IMR-90 (cell line): Measurements from ENCODE around the gene TMEM81. TPM values are rescaled to one million over a fixed set of nuclear protein-coding genes. Genes with fewer than 3 reads are reported as not detected.

Experiments used
- ATAC-seq: fragments of 200-7000 bp; cut with Tn5 transposase; 2 replicates; pipeline ENCODE4 v1.9.1; 2020; ENCODE audit warnings: low read depth, mild to moderate bottlenecking, moderate library complexity
- BruUV-seq: library from RNA; stranded (reverse); fragments of 400-500 nt; replicated peaks from 2 replicates; lab custom pipeline; 2021; lab: Mats Ljungman, UMichigan
- CTCF ChIA-PET: fragments of 300-600 bp; formaldehyde crosslinking; extraction: SDS; loops from one replicate; lab custom pipeline; 2021; ENCODE audit warnings: antibody characterized with exemption; lab: Yijun Ruan, JAX
- POLR2A ChIA-PET: fragments of 300-600 bp; sonication (Branson Sonifier 250); formaldehyde crosslinking; loops from one replicate; lab custom pipeline; 2022; ENCODE audit warnings: antibody characterized with exemption; ENCODE audit not compliant: unreplicated experiment; lab: Charles Lee
- DNase-seq: peaks from one replicate; pipeline ENCODE4 v3.0.0; 2013
- H2AFZ ChIP-seq: replicated peaks from 2 replicates; pipeline ENCODE3; 2013; ENCODE audit warnings: low read length, mild to moderate bottlenecking; ENCODE audit not compliant: poor library complexity
- H2AK5ac ChIP-seq: 2 replicates; pipeline ENCODE4 v1.6.1; 2013; ENCODE audit warnings: low read depth, low read length, inconsistent platforms
- H2AK9ac ChIP-seq: replicated peaks from 2 replicates; pipeline ENCODE3; 2013; ENCODE audit warnings: mild to moderate bottlenecking, low read depth, low read length, moderate library complexity; ENCODE audit not compliant: poor library complexity
- H2BK120ac ChIP-seq: 2 replicates; pipeline ENCODE4 v1.6.1; 2013; ENCODE audit warnings: low read depth, low read length, inconsistent platforms
- H2BK15ac ChIP-seq: 3 replicates; pipeline ENCODE4 v1.6.1; 2013; ENCODE audit warnings: low read depth, low read length, inconsistent platforms
- H2BK20ac ChIP-seq: 2 replicates; pipeline ENCODE4 v1.6.1; 2013; ENCODE audit warnings: low read depth, mild to moderate bottlenecking, inconsistent platforms, low read length, moderate library complexity
- H2BK5ac ChIP-seq: 2 replicates; pipeline ENCODE4 v1.6.1; 2013; ENCODE audit warnings: mild to moderate bottlenecking, low read depth, low read length, inconsistent platforms; ENCODE audit not compliant: poor library complexity, severe bottlenecking
- H3K14ac ChIP-seq: replicated peaks from 2 replicates; pipeline ENCODE4 v1.6.1; 2013; ENCODE audit warnings: low read depth, low read length, inconsistent platforms
- H3K18ac ChIP-seq: 2 replicates; pipeline ENCODE4 v1.6.1; 2013; ENCODE audit warnings: low read depth, low read length, control low read depth
- H3K23ac ChIP-seq: 2 replicates; pipeline ENCODE4 v1.6.1; 2013; ENCODE audit warnings: low read depth, low read length, inconsistent platforms
- H3K27ac ChIP-seq: 2 replicates; pipeline ENCODE4 v1.5.1; 2013; ENCODE audit warnings: mild to moderate bottlenecking, control low read depth, low read length; ENCODE audit not compliant: insufficient read depth
- H3K27me3 ChIP-seq: 2 replicates; pipeline ENCODE4 v1.6.1; 2013; ENCODE audit warnings: low read length; ENCODE audit not compliant: control insufficient read depth, insufficient read depth
- H3K36me3 ChIP-seq: 2 replicates; pipeline ENCODE4 v1.6.1; 2013; ENCODE audit warnings: low read length, mixed read lengths; ENCODE audit not compliant: control insufficient read depth, insufficient read depth
- H3K4ac ChIP-seq: 2 replicates; pipeline ENCODE4 v1.6.1; 2013; ENCODE audit warnings: low read depth, low read length, inconsistent platforms
- H3K4me1 ChIP-seq: 2 replicates; pipeline ENCODE4 v1.6.1; 2013; ENCODE audit warnings: low read length, mixed read lengths; ENCODE audit not compliant: control insufficient read depth, insufficient read depth
- H3K4me2 ChIP-seq: 2 replicates; pipeline ENCODE4 v1.6.1; 2013; ENCODE audit warnings: low read depth, mild to moderate bottlenecking, control low read depth, low read length, moderate library complexity
- H3K4me3 ChIP-seq: 2 replicates; pipeline ENCODE4 v1.5.1; 2013; ENCODE audit warnings: low read depth, mild to moderate bottlenecking, control low read depth, low read length, moderate library complexity; ENCODE audit not compliant: insufficient read depth
- H3K56ac ChIP-seq: 2 replicates; pipeline ENCODE4 v1.6.1; 2013; ENCODE audit warnings: low read length, inconsistent platforms; ENCODE audit not compliant: insufficient read depth; ENCODE audit errors: extremely low read depth
- H3K79me1 ChIP-seq, 2 experiments: 2 replicates each; pipeline ENCODE4 v1.6.1; 2013; ENCODE audit warnings: low read length in 2 of 2, inconsistent platforms in 1 of 2, low read depth in 1 of 2
- H3K9ac ChIP-seq: 2 replicates; pipeline ENCODE4 v1.6.1; 2013; ENCODE audit warnings: low read depth, low read length, control low read depth
- H3K9me1 ChIP-seq: 2 replicates; pipeline ENCODE4 v1.6.1; 2013; ENCODE audit warnings: low read length, inconsistent platforms; ENCODE audit not compliant: insufficient read depth
- H3K9me3 ChIP-seq: 2 replicates; pipeline ENCODE4 v1.6.1; 2013; ENCODE audit warnings: low read length; ENCODE audit not compliant: control insufficient read depth, insufficient read depth
- H4K20me1 ChIP-seq: 2 replicates; pipeline ENCODE4 v1.6.1; 2013; ENCODE audit warnings: low read length, inconsistent platforms; ENCODE audit not compliant: insufficient read depth
- H4K5ac ChIP-seq: 2 replicates; pipeline ENCODE4 v1.6.1; 2013; ENCODE audit warnings: mild to moderate bottlenecking, low read depth, low read length, control low read depth
- H4K8ac ChIP-seq, 2 experiments: 2 replicates each; pipeline ENCODE4 v1.6.1; 2013; ENCODE audit warnings: low read depth in 2 of 2, low read length in 2 of 2, control low read depth in 1 of 2, inconsistent platforms in 1 of 2
- H4K91ac ChIP-seq: 2 replicates; pipeline ENCODE4 v1.6.1; 2013; ENCODE audit warnings: low read depth, low read length, inconsistent platforms; ENCODE audit not compliant: insufficient read depth
- BHLHE40 ChIP-seq: fragments of 150-350 bp; IDR thresholded peaks from 2 replicates; pipeline ENCODE4 v1.6.1; 2016; ENCODE audit warnings: mild to moderate bottlenecking, low read depth, low read length
- CEBPB ChIP-seq: IDR thresholded peaks from 2 replicates; pipeline ENCODE4 v1.6.1; 2012; ENCODE audit warnings: low read depth, low read length, improper control_type of control experiment
- CHD1 ChIP-seq: IDR thresholded peaks from 2 replicates; pipeline ENCODE4 v1.6.1; 2012; ENCODE audit warnings: low read depth, low read length, improper control_type of control experiment
- FOS ChIP-seq: fragments of 150-350 bp; IDR thresholded peaks from 2 replicates; pipeline ENCODE4 v1.6.1; 2016; ENCODE audit warnings: low read depth, low read length
- MAFK ChIP-seq: IDR thresholded peaks from 2 replicates; pipeline ENCODE4 v1.6.1; 2012; ENCODE audit warnings: low read depth, low read length, improper control_type of control experiment
- MAZ ChIP-seq: IDR thresholded peaks from 2 replicates; pipeline ENCODE4 v1.6.1; 2012; ENCODE audit warnings: low read depth, mild to moderate bottlenecking, low read length, improper control_type of control experiment, moderate library complexity, borderline replicate concordance
- MXI1 ChIP-seq: IDR thresholded peaks from 2 replicates; pipeline ENCODE4 v1.6.1; 2012; ENCODE audit warnings: low read depth, mild to moderate bottlenecking, low read length, moderate library complexity, borderline replicate concordance
- NFE2L2 ChIP-seq: fragments of 150-350 bp; IDR thresholded peaks from 2 replicates; pipeline ENCODE4 v1.6.1; 2016; ENCODE audit warnings: low read depth, mild to moderate bottlenecking, low read length
- POLR2A ChIP-seq: IDR thresholded peaks from 2 replicates; pipeline ENCODE4 v1.6.1; 2012; ENCODE audit warnings: mild to moderate bottlenecking, low read depth, low read length
- RAD21 ChIP-seq: IDR thresholded peaks from 2 replicates; pipeline ENCODE4 v1.6.1; 2012; ENCODE audit warnings: low read length, improper control_type of control experiment
- RCOR1 ChIP-seq: IDR thresholded peaks from 2 replicates; pipeline ENCODE4 v1.6.1; 2012; ENCODE audit warnings: mild to moderate bottlenecking, low read length, improper control_type of control experiment; ENCODE audit not compliant: insufficient replicate concordance
- RFX5 ChIP-seq: IDR thresholded peaks from 2 replicates; pipeline ENCODE4 v1.8.0; 2012; ENCODE audit warnings: low read depth, mild to moderate bottlenecking, low read length, moderate library complexity
- SMC3 ChIP-seq: fragments of 150-350 bp; IDR thresholded peaks from 2 replicates; pipeline ENCODE4 v1.6.1; 2016; ENCODE audit warnings: low read depth, mild to moderate bottlenecking, antibody characterized with exemption, low read length, moderate library complexity
- dilution Hi-C: fragments of 300-500 bp; cut with HindIII; formaldehyde crosslinking; loops from one replicate; pipeline ENCODE4 v1.14.3; 2018; ENCODE audit warnings: low sequenced_read_pairs; ENCODE audit not compliant: unreplicated experiment
- in situ Hi-C: fragments of 300-500 bp; cut with MboI; formaldehyde crosslinking; loops from 3 replicates; pipeline ENCODE4 v1.14.3; 2019; ENCODE audit warnings: low sequenced_read_pairs, inconsistent platforms, mixed read lengths
- intact Hi-C: fragments of 100-400 bp; cut with micrococcal nuclease; formaldehyde crosslinking; loops from 2 replicates; pipeline ENCODE4 v1.10.0; 2022
- polyA plus RNA-seq, 3 experiments: library from polyadenylated mRNA; depleted of rRNA; stranded (reverse); fragments of >200 nt; gene quantifications; 2 replicates each; pipeline ENCODE4 v1.2.3, GENCODE V29; 2012; ENCODE audit warnings: low replicate concordance in 1 of 3
- total RNA-seq: library from RNA; depleted of rRNA; stranded (reverse); fragments of >200 nt; gene quantifications from 2 replicates; pipeline ENCODE4 v1.2.3, GENCODE V29; 2012
- TF ChIP-seq, protein P1 (sequence below): fragments of 150-350 bp; IDR thresholded peaks from 2 replicates; pipeline ENCODE4 v1.6.1; 2016; ENCODE audit warnings: low read depth, mild to moderate bottlenecking, low read length, moderate library complexity, borderline replicate concordance
- TF ChIP-seq, protein P2 (sequence below): conservative IDR thresholded peaks from 2 replicates; pipeline ENCODE4 v1.5.1; 2012; ENCODE audit warnings: mild to moderate bottlenecking, low read depth, low read length, improper control_type of control experiment
- TF ChIP-seq, protein P3 (sequence below): fragments of 150-350 bp; IDR thresholded peaks from 2 replicates; pipeline ENCODE4 v1.6.1; 2017; ENCODE audit warnings: mild to moderate bottlenecking, antibody characterized with exemption, low read length, low read depth

TMEM81 gene
- total and polyA plus RNA-seq, 2 of the 4 experiments (the other 2 are of a cell fraction): 1.5 to 1.8 TPM

DNA sequence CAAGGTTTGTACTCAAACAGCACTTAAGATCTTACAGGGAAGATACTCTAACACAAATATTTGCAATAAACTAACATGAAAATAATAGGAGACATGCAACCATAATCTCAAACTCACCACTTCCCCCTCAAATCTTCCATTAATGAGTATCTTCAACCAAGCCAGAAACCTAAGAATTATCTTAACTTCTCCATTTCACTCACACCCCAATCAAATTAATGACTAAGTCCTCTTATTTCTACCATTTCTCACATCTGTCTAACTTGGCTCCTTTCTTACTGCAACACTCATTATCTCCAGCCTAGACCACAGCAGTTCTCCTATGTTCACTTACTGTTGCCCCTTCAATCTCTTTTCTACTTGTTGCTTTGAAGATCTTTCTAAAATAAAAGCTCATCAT is 27.1 kb upstream of the TMEM81 start:
- Histone ChIP-seq H2BK15ac (no peak overlapping the region), H3K56ac (no peak overlapping the region), H2AK5ac (no peak overlapping the region), H3K27ac (no peak overlapping the region), H2BK120ac (no peak overlapping the region), H3K36me3 (peaks cover 8% of the 10 kb centered on the region), H3K9ac (no peak overlapping the region), H3K79me1 (peaks cover 11 to 17% of the 10 kb centered on the region in 2 experiments), H3K9me1 (no peaks in the 10 kb centered on the region), H2BK5ac (no peak overlapping the region), H2AK9ac (no peak overlapping the region), H3K23ac (no peak overlapping the region), H3K9me3 (no peaks in the 10 kb centered on the region), H4K20me1 (peaks cover 3% of the 10 kb centered on the region; the same call in 1 of the 2 replicates), H4K91ac (no peak overlapping the region), H4K5ac (no peak overlapping the region), H4K8ac (no peak overlapping the region), H3K4ac (no peak overlapping the region), H3K27me3 (no peaks in the 10 kb centered on the region), H3K14ac (no peak overlapping the region), H3K4me1 (no peaks in the 10 kb centered on the region), H3K4me3 (no peak overlapping the region), H3K4me2 (no peak overlapping the region), H2AFZ (no peak overlapping the region), H2BK20ac (no peak overlapping the region), H3K18ac (no peak overlapping the region)
- dilution Hi-C loops: no loop called here
- intact Hi-C loops: no loop called here
- DNase-seq: no peak
- in situ Hi-C loops: no loop called here
- TF ChIP-seq FOS (no peak), MXI1 (no peak), NFE2L2 (no peak), CHD1 (no peak), MAZ (no peak), POLR2A (no peak), RFX5 (no peak), BHLHE40 (no peak), SMC3 (no peak), RCOR1 (no peak), CEBPB (no peak), MAFK (no peak), RAD21 (no peak)
- TF ChIP-seq, protein P1, sequence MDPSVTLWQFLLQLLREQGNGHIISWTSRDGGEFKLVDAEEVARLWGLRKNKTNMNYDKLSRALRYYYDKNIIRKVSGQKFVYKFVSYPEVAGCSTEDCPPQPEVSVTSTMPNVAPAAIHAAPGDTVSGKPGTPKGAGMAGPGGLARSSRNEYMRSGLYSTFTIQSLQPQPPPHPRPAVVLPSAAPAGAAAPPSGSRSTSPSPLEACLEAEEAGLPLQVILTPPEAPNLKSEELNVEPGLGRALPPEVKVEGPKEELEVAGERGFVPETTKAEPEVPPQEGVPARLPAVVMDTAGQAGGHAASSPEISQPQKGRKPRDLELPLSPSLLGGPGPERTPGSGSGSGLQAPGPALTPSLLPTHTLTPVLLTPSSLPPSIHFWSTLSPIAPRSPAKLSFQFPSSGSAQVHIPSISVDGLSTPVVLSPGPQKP: no peak
- TF ChIP-seq, protein P2, sequence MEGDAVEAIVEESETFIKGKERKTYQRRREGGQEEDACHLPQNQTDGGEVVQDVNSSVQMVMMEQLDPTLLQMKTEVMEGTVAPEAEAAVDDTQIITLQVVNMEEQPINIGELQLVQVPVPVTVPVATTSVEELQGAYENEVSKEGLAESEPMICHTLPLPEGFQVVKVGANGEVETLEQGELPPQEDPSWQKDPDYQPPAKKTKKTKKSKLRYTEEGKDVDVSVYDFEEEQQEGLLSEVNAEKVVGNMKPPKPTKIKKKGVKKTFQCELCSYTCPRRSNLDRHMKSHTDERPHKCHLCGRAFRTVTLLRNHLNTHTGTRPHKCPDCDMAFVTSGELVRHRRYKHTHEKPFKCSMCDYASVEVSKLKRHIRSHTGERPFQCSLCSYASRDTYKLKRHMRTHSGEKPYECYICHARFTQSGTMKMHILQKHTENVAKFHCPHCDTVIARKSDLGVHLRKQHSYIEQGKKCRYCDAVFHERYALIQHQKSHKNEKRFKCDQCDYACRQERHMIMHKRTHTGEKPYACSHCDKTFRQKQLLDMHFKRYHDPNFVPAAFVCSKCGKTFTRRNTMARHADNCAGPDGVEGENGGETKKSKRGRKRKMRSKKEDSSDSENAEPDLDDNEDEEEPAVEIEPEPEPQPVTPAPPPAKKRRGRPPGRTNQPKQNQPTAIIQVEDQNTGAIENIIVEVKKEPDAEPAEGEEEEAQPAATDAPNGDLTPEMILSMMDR: no peak
- TF ChIP-seq, protein P3, sequence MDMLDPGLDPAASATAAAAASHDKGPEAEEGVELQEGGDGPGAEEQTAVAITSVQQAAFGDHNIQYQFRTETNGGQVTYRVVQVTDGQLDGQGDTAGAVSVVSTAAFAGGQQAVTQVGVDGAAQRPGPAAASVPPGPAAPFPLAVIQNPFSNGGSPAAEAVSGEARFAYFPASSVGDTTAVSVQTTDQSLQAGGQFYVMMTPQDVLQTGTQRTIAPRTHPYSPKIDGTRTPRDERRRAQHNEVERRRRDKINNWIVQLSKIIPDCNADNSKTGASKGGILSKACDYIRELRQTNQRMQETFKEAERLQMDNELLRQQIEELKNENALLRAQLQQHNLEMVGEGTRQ: no peak
- no TSS peak for BruUV-seq
- POLR2A ChIA-PET: no interaction called here
- no peak for ATAC-seq
- CTCF ChIA-PET: no interaction called here
